HFF-Myc (cell line): ENCODE results near the gene FBXW12.

Experiments
- DNase-seq: peaks from one replicate; pipeline ENCODE4 v3.0.0-alpha.2; 2011; ENCODE audit warnings: low read depth; ENCODE audit errors: extremely low read depth
- H3K4me3 ChIP-seq: replicated peaks from 2 replicates; pipeline ENCODE4 v1.5.1; 2011; ENCODE audit warnings: low read depth, mild to moderate bottlenecking, control low read depth, low read length
- CTCF ChIP-seq: IDR thresholded peaks from 2 replicates; pipeline ENCODE4 v1.5.1; 2012; ENCODE audit warnings: mild to moderate bottlenecking, low read depth, low read length, control low read depth; ENCODE audit errors: missing control alignments

Gene FBXW12

GRCh38 chr3:48387634-48388033, 15.6 kb downstream of the FBXW12 start:
- no peak overlapping the region for H3K4me3 ChIP-seq
- TF ChIP-seq CTCF = no peak
- DNase-seq = no peak

DNA sequence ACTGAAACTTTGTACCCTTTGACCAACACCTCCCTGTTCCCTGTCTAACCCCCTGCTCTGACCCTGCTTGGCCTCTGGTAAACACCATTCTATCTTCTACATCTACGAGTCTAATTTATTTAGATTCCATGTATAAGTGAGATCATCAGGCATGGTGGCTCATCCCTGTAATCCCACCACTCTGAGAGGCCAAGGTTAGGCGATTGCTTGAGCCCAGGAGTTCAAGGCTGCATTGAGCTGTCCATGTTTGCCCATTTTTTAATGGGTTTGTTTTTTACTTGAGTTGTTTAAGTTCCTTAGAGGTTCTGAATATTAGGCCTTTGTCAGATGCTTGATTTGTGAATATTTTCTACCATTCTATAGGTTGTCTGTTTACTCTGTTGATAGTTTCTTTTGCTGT, 16.9 kb downstream of the FBXW12 start:
- no peak overlapping the region for H3K4me3 ChIP-seq
- DNase-seq = no peak
- no peak for TF ChIP-seq CTCF

DNA sequence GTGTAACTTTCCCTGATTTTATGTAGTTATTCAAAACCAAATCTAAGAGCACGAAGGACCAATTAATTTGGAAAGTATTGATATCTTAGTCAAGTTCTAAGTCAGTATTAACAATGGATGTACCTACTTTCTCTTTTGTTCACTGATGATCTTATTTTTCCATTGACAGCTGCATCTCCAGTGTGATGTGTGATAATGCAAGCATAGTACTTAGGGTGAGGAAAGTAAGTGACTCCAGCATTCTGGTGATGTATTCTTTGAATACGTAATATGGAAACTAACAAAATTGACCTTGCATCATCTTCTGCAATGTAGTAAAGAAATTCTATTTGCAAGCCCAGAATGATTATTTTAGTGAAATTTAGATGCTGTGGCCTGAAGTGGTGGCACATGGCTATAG, 22.4 kb downstream of the FBXW12 start:
- no peak for TF ChIP-seq CTCF
- no peak for DNase-seq
- H3K4me3 ChIP-seq = no peak overlapping the region

- TF ChIP-seq CTCF = no peak
- H3K4me3 ChIP-seq = no peak overlapping the region
- DNase-seq = no peak
These were observed 23.7 kb downstream of the FBXW12 start for GRCh38 chr3:48395714-48396113.

- no peak for TF ChIP-seq CTCF
- no peak for DNase-seq
- no peak overlapping the region for H3K4me3 ChIP-seq
These were observed 26.0 kb downstream of the FBXW12 start for GRCh38 chr3:48397767-48398681.

- no peak for DNase-seq
- no peak for TF ChIP-seq CTCF
- H3K4me3 ChIP-seq = no peak overlapping the region
These were observed 26.8 kb downstream of the FBXW12 start for GRCh38 chr3:48398701-48399386.
